ENCODE measurements around the gene ACAD8.

GRCh38 chr11:134267966-134268365 is 14.6 kb downstream of the ACAD8 start:
- TF ChIP-seq CTCF (IDR thresholded peaks at IDR 0.05) (no peak), EZH2 (IDR thresholded peaks at IDR 0.05) (no peak)
